ENCODE results near the gene DENND6B. TPM values are rescaled to one million over a fixed set of nuclear protein-coding genes. Genes with fewer than 3 reads are reported as not detected.
A peak's percentile ranks its signal among the peaks of the same experiment; 100 is the strongest.

Gene DENND6B
- total RNA-seq, 1 donor from 2014 or later, result 2.2 TPM

- intact Hi-C loops (cut with micrococcal nuclease), result no loop called here
- Mint-ChIP-seq H3K9me3 (no peaks in the 10 kb centered on the region), H3K4me3 (no peak overlapping the region), H3K4me1 (ENCODE audit: low read depth) (peaks cover 12% of the 10 kb centered on the region), H3K36me3 (ENCODE audit: low read depth) (no peaks in the 10 kb centered on the region), H3K27ac (no peak overlapping the region), H3K27me3 (ENCODE audit: insufficient read depth) (peaks cover 10% of the 10 kb centered on the region)
- DNase-seq (ENCODE audit: low spot score), result no peak
These were observed 17.2 kb downstream of the DENND6B start for GRCh38 chr22:50309601-50309991.

- Mint-ChIP-seq H3K27ac (no peak overlapping the region), H3K4me3 (peak overlapping the region; percentile 64), H3K36me3 (ENCODE audit: low read depth) (no peaks in the 10 kb centered on the region), H3K4me1 (ENCODE audit: low read depth) (peaks cover 7% of the 10 kb centered on the region), H3K27me3 (ENCODE audit: insufficient read depth) (peaks cover 10% of the 10 kb centered on the region), H3K9me3 (no peaks in the 10 kb centered on the region)
- DNase-seq (ENCODE audit: low spot score), result no peak
- intact Hi-C loops (cut with micrococcal nuclease), result no loop called here
These were observed 17.7 kb downstream of the DENND6B start for GRCh38 chr22:50308986-50309600.

DNA sequence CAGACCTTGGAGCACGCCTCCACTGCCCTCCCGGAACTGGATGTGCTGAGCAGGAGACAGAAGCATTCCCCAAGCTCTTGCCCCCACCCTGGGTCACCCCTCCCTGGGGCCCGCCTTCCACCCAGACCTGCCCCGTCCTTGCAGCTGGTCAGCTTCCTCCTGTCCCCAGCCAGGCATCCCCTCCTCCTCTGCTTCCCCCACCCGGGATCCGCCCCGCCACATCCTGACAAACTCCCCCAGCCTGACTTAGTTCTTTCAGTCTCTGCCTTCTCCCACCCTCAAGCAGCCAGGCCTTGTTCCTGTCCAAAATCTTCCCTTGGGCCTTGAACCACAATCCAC, 18.2 kb downstream of the DENND6B start:
- peaks cover 10% of the 10 kb centered on the region for H3K27me3 Mint-ChIP-seq (ENCODE audit: insufficient read depth)
- no peak overlapping the region for H3K27ac Mint-ChIP-seq
- peaks cover 6% of the 10 kb centered on the region for H3K4me1 Mint-ChIP-seq (ENCODE audit: low read depth)
- H3K4me3 Mint-ChIP-seq, result peak overlapping the region; percentile 64
- intact Hi-C loops (cut with micrococcal nuclease), result no loop called here
- H3K9me3 Mint-ChIP-seq, result no peaks in the 10 kb centered on the region
- no peaks in the 10 kb centered on the region for H3K36me3 Mint-ChIP-seq (ENCODE audit: low read depth)
- DNase-seq (ENCODE audit: low spot score), result no peak

GRCh38 chr22:50307890-50308596, 18.8 kb downstream of the DENND6B start:
- Mint-ChIP-seq H3K4me1 (ENCODE audit: low read depth) (peaks cover 6% of the 10 kb centered on the region), H3K36me3 (ENCODE audit: low read depth) (no peaks in the 10 kb centered on the region), H3K27me3 (ENCODE audit: insufficient read depth) (peaks cover 10% of the 10 kb centered on the region), H3K4me3 (peak overlapping the region; percentile 30), H3K27ac (no peak overlapping the region), H3K9me3 (no peaks in the 10 kb centered on the region)
- intact Hi-C loops (cut with micrococcal nuclease), result no loop called here
- no peak for DNase-seq (ENCODE audit: low spot score)

DNA sequence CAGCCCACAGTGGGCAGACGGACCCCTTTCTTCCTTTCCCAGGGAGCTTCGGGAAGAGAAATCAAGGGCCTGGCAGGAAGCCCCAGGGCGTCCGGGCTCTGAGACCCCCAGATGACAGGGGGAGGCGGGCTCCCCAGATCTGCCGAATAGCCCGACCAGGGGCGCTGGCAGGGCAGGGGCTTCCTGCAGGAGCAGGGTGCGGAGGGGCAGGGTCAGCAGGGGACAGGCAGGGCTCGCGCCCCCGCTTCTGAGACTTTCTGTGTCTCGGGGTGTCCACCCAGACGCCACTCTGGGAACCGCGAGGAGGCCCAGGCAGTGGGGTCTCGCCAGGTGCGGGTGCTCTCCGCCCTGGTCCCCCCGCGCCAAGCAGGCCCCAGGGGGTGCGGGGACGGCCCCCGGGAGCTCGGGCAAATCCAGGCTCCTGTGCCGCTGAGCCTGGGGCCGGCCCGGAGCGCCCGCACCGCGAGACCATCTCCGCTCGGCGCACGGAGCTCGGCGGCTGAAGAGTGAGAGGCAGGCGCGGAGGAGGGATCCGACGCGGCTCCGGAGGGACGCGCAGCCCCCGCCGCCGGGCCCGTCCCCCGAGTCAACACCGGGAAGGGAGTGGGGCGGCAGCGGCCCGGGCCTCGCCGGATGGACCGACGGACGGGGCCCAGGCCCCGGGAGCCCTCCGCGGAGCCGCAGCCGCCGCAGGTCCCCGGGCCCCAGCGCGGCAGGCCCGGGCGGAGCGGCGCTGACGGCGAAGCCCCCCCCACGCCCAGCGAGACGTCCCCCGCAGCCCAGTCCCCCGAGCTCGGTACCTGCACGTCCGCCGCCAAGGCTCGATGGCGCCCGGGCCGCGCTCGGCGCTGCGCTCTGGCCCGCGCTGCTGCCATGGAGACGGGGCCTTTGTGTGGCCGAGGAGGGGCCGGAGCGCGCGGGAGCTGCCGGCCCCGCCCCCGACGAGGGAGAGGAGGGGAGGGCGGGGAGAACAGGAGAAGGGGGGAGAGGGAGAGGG, 19.8 kb downstream of the DENND6B start, which contains the start of gene PLXNB2:
Gene PLXNB2, minus strand, starts transcription at position 894 of the 997 bp plus-strand sequence. CDS start 17,062 bp downstream, outside the sequence.
- no peak for DNase-seq (ENCODE audit: low spot score)
- H3K36me3 Mint-ChIP-seq (ENCODE audit: low read depth), result no peaks in the 10 kb centered on the region
- peaks cover 10% of the 10 kb centered on the region for H3K27me3 Mint-ChIP-seq (ENCODE audit: insufficient read depth)
- no peaks in the 10 kb centered on the region for H3K9me3 Mint-ChIP-seq
- H3K27ac Mint-ChIP-seq, result no peak within 1 kb of the TSS
- peaks cover 6% of the 10 kb centered on the region for H3K4me1 Mint-ChIP-seq (ENCODE audit: low read depth)
- H3K4me3 Mint-ChIP-seq, result peak within 1 kb of the TSS; percentile 30
- intact Hi-C loops (cut with micrococcal nuclease), result no loop called here

DNA sequence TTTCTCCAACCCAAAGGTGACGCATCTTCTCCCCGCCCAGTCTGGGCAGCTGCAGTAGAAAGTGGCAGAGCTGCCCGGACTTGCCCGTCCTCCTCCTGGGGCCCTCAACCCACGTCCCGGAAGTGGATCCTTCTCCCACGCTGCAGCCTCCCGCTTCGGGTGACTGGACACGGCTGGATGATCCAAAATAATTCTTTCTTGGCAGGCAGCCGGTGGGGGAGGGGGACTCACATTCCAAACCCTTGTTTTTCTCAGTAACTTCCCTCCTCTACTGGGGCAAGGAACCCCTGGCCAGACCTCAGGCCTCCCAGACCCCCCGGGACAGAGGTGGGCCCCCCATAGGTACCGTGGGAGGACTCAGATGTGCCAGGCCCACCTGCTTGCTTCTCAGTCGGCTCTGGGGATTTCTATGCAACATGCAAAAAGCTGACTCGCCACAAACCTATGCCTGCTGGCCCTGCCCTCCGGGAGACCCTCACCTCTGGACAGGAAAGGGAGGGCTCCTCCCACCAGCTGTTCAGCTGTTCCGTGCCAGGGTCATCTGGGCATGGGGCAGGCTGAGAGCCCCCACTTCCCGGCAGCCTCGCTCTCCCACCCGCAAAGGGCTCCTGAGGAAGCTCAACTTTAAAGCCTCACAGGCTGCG, 20.8 kb downstream of the DENND6B start:
- peaks cover 10% of the 10 kb centered on the region for H3K27me3 Mint-ChIP-seq (ENCODE audit: insufficient read depth)
- H3K4me1 Mint-ChIP-seq (ENCODE audit: low read depth), result peaks cover 6% of the 10 kb centered on the region
- H3K36me3 Mint-ChIP-seq (ENCODE audit: low read depth), result no peaks in the 10 kb centered on the region
- H3K4me3 Mint-ChIP-seq, result peak overlapping the region; percentile 64
- intact Hi-C loops (cut with micrococcal nuclease), result no loop called here
- no peak for DNase-seq (ENCODE audit: low spot score)
- no peak overlapping the region for H3K27ac Mint-ChIP-seq
- no peaks in the 10 kb centered on the region for H3K9me3 Mint-ChIP-seq

GRCh38 chr22:50305393-50305922, 21.4 kb downstream of the DENND6B start:
- Mint-ChIP-seq H3K36me3 (ENCODE audit: low read depth) (no peaks in the 10 kb centered on the region), H3K27me3 (ENCODE audit: insufficient read depth) (peaks cover 10% of the 10 kb centered on the region), H3K9me3 (no peaks in the 10 kb centered on the region), H3K4me3 (no peak overlapping the region), H3K4me1 (ENCODE audit: low read depth) (peaks cover 6% of the 10 kb centered on the region), H3K27ac (no peak overlapping the region)
- no peak for DNase-seq (ENCODE audit: low spot score)
- intact Hi-C loops (cut with micrococcal nuclease), result no loop called here

DNA sequence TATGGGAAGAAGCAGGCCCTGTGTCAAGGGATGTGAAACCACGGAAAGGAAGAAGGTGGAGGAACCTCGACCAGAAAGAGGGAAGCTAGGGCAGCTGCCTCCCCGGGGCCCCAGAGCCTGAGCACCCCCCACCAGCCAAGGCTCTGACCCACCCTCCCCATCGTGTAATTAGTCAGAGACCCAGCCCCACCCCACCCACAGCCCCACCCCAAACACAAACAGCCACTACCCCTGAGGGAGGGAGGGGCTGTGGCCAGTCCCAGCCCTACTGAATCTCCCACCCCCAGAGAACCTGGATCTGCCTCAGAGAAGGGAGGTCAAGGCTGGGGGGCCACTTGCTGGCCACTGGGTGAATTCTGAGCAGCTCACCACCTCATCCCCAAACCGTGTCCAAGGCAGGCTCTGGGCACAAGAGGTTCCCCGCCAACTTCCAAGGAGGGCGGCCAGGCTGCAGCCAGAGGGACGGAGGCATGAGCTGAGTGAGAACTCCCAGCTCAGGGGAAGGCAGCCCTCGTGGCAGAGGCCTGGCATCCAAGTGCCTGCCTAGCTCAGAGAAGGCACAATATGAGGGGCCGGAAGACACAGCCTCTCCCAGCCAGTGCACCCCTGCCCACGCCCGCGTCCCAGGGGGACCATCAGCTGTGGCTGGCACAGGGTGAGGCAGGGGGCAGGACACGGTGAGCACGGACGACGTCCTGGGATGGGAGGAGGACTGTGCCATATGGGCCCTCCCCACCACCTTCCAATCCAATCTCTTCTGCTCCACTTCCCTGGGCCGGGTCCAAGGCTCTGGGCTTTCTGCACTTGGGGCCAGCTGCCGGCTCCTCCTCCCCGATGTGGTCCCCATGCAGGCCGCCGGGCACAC, 22.1 kb downstream of the DENND6B start:
- no peak for DNase-seq (ENCODE audit: low spot score)
- Mint-ChIP-seq H3K4me3 (peak overlapping the region; percentile 66), H3K9me3 (no peaks in the 10 kb centered on the region), H3K27ac (peak overlapping the region; percentile 40), H3K27me3 (ENCODE audit: insufficient read depth) (peaks cover 8% of the 10 kb centered on the region), H3K4me1 (ENCODE audit: low read depth) (peaks cover 6% of the 10 kb centered on the region), H3K36me3 (ENCODE audit: low read depth) (no peaks in the 10 kb centered on the region)
- intact Hi-C loops (cut with micrococcal nuclease), result no loop called here

GRCh38 chr22:50303848-50304527, 22.8 kb downstream of the DENND6B start:
- DNase-seq (ENCODE audit: low spot score), result no peak
- peak overlapping the region; percentile 66 for H3K4me3 Mint-ChIP-seq
- H3K27me3 Mint-ChIP-seq (ENCODE audit: insufficient read depth), result peaks cover 5% of the 10 kb centered on the region
- H3K9me3 Mint-ChIP-seq, result no peaks in the 10 kb centered on the region
- H3K27ac Mint-ChIP-seq, result peak overlapping the region; percentile 40
- H3K4me1 Mint-ChIP-seq (ENCODE audit: low read depth), result peaks cover 6% of the 10 kb centered on the region
- H3K36me3 Mint-ChIP-seq (ENCODE audit: low read depth), result no peaks in the 10 kb centered on the region
- intact Hi-C loops (cut with micrococcal nuclease), result no loop called here

DNA sequence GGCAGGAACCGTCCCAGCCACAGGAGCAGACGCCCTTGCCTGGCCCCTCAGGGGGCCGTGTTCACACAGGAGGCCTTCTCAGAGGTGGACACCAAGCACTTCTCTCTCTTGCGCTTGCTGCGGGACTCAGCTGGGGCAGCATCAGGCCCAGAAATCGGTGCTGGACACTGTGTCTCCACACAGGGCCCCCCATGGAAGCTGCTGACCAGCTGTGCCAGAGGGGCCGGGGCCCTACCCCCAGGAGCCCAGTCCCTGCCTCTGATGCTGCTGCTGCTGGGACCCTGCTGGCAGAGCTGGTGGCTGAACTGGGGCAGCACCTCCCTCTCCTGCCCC, 23.3 kb downstream of the DENND6B start:
- no peak overlapping the region for H3K27ac Mint-ChIP-seq
- no peaks in the 10 kb centered on the region for H3K36me3 Mint-ChIP-seq (ENCODE audit: low read depth)
- H3K9me3 Mint-ChIP-seq, result no peaks in the 10 kb centered on the region
- no peak for DNase-seq (ENCODE audit: low spot score)
- no peak overlapping the region for H3K4me3 Mint-ChIP-seq
- intact Hi-C loops (cut with micrococcal nuclease), result no loop called here
- peaks cover 5% of the 10 kb centered on the region for H3K27me3 Mint-ChIP-seq (ENCODE audit: insufficient read depth)
- H3K4me1 Mint-ChIP-seq (ENCODE audit: low read depth), result peaks cover 6% of the 10 kb centered on the region

DNA sequence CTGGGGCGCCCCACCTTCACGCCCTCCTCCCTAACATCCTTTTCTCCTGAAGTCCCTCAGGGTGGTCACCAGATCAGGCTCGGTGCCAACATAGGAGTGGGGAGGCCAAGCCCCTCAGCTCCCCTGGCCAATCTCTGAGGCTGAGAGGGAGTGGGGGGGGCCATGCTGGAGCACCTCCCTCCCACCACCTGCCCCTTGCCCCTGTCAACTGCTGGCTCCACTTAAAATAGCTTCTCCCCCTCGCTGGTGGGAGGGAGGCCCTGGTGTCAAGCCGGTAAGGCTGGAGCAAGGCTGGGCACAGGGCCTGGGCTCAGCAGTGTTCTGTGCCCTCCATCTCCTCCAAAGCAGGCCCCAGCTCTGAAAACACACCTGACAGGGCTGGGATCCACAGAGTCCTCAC, 24.2 kb downstream of the DENND6B start:
- no peak overlapping the region for H3K4me3 Mint-ChIP-seq
- peaks cover 9% of the 10 kb centered on the region for H3K27me3 Mint-ChIP-seq (ENCODE audit: insufficient read depth)
- intact Hi-C loops (cut with micrococcal nuclease), result no loop called here
- peaks cover 6% of the 10 kb centered on the region for H3K4me1 Mint-ChIP-seq (ENCODE audit: low read depth)
- H3K9me3 Mint-ChIP-seq, result no peaks in the 10 kb centered on the region
- DNase-seq (ENCODE audit: low spot score), result no peak
- H3K27ac Mint-ChIP-seq, result no peak overlapping the region
- no peaks in the 10 kb centered on the region for H3K36me3 Mint-ChIP-seq (ENCODE audit: low read depth)
